Ovary (tissue), 3 donors: ENCODE measurements around the gene DMAC2L.
"Not testable (repeated sequence)": the region's sequence is repeated elsewhere in the genome, so short reads cannot be mapped to it uniquely, and the experiment has no call there.

Experiments used
- EP300 ChIP-seq: sonication (generic); formaldehyde crosslinking; IDR thresholded peaks from one replicate; pipeline ENCODE4 v1.6.1; 2017; ENCODE audit warnings: antibody characterized with exemption
- POLR2A ChIP-seq: fragments of 450-650 bp; IDR thresholded peaks from one replicate; pipeline ENCODE4 v1.6.1; 2017; ENCODE audit warnings: antibody characterized with exemption, mild to moderate bottlenecking, moderate library complexity
- TF ChIP-seq, protein P1 (sequence below), 3 donors: fragments of 450-650 bp in 2 of 3; fragments of 200-600 bp in 1 of 3; IDR thresholded peaks; one replicate each; pipeline versions ENCODE4 v1.5.1 to v1.8.0; 2016 to 2022; ENCODE audit warnings: antibody characterized with exemption in 3 of 3, mild to moderate bottlenecking in 1 of 3
- donor health status: DM: no; HTN: no; CAD: no.

DNA sequence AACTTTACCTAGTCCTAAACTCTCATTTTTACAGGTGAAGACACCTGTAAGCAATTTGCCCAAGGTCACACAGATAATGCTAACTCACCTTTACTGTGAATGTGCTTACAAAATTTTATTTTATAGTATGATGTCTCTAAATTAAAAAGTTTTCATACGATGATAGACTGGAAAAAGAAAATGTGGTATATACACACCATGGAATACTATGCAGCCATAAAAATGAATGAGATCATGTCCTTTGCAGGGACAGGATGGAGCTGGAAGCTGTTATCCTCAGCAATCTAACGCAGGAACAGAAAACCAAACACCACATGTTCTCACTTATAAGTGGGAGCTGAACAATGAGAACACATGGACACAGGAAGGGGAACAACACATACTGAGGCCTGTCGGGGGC is 44.2 kb downstream of the DMAC2L start:
- TF ChIP-seq, protein P1, sequence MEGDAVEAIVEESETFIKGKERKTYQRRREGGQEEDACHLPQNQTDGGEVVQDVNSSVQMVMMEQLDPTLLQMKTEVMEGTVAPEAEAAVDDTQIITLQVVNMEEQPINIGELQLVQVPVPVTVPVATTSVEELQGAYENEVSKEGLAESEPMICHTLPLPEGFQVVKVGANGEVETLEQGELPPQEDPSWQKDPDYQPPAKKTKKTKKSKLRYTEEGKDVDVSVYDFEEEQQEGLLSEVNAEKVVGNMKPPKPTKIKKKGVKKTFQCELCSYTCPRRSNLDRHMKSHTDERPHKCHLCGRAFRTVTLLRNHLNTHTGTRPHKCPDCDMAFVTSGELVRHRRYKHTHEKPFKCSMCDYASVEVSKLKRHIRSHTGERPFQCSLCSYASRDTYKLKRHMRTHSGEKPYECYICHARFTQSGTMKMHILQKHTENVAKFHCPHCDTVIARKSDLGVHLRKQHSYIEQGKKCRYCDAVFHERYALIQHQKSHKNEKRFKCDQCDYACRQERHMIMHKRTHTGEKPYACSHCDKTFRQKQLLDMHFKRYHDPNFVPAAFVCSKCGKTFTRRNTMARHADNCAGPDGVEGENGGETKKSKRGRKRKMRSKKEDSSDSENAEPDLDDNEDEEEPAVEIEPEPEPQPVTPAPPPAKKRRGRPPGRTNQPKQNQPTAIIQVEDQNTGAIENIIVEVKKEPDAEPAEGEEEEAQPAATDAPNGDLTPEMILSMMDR (IDR thresholded peaks at IDR 0.05) = not testable (repeated sequence)
- TF ChIP-seq EP300, POLR2A: not testable (repeated sequence)
